Motor neuron (in vitro differentiated cells): ENCODE data around the gene SAC3D1. TPM values are rescaled to one million over a fixed set of nuclear protein-coding genes. Genes with fewer than 3 reads are reported as not detected.
A peak's percentile ranks its signal among the peaks of the same experiment; 100 is the strongest.

Experiments used
- ATAC-seq, 8 experiments: fragments of 200-7000 bp; cut with Tn5 transposase; replicated peaks in 6 of 8; 2 replicates each; pipeline ENCODE4 v1.8.0; 2021; ENCODE audit warnings: mild to moderate bottlenecking in 8 of 8, moderate library complexity in 8 of 8
- H3K27ac ChIP-seq, 2 donors: fragments of 250-450 bp; sonication (Bioruptor Pico); 2 replicates each; pipeline ENCODE4 v1.9.0; 2021; ENCODE audit warnings: antibody characterized with exemption in 2 of 2, mild to moderate bottlenecking in 2 of 2, moderate library complexity in 1 of 2
- H3K4me1 ChIP-seq, 2 donors: fragments of 250-450 bp; sonication (Bioruptor Pico); replicated peaks in 1 of 2; 2 replicates each; pipeline ENCODE4 v1.6.1; 2021; ENCODE audit warnings: antibody characterized with exemption in 2 of 2, mild to moderate bottlenecking in 2 of 2, moderate library complexity in 1 of 2
- H3K4me3 ChIP-seq, 5 donors: fragments of 250-450 bp; sonication (Bioruptor Pico); 2 replicates each; pipeline ENCODE4 v1.9.0; 2021; ENCODE audit warnings: antibody characterized with exemption in 5 of 5, mild to moderate bottlenecking in 5 of 5, moderate library complexity in 4 of 5
- WGBS, 10 experiments: fragments of 450-650 bp; shearing (Covaris generic); methylation state at CpG; one replicate each; pipeline ENCODE4 v1.0.0; 2022; 5-methylcytosine and 5-hydroxymethylcytosine counted together
- in situ Hi-C, 9 experiments: fragments of 400-800 bp; cut with MboI; loops; one replicate each; pipeline ENCODE4 v1.15.0; 2021; ENCODE audit warnings: low sequenced_read_pairs in 9 of 9, low pct_unique_long_range_greater_than_20kb in 2 of 9; ENCODE audit not compliant: unreplicated experiment in 9 of 9
- total RNA-seq, 8 experiments: library from RNA; unstranded; fragments of 300-600 nt; gene quantifications; 2 replicates each; pipeline versions ENCODE4 v1.2.3 to v1.2.4, GENCODE V29; 2022

The SAC3D1 gene
- total RNA-seq, 8 experiments from 2014 or later, result 8.9 to 18.2 (median 11.5) TPM

DNA sequence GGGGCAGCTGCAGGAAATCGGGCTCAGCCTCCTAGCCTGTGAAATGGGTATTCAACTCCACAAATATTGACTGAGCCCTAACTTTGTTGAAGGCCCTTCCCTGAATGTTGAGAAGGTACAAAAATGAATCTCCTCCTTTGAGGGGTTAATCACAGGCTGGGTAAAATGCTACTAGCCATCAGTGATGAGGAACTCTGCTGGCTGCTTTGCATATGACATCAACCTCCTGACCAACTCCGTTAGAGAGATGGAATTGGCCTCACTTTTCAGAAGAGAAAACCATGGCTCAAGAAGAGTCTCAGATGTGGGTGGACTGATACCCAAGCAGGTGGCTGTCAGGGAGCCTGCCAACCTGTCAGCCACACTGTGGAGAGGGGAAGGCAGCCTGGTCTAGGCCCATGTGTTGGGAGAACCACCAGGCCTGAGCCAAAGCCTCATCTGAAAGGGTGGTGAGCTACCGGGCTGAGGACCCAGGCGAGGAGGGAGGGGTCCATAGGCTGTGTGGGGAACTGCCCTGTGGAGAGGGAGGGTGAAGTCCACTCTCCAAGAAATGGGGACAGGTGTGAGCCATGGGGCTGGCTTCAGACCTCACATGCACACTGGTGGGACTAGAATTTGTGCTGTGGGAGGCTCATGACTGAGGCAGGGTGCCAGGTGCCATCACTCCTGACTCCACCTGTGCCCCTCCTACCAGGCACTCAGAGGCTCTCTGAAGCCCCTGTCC lies 31.1 kb downstream of the SAC3D1 start:
- in situ Hi-C loops, result no loop called here
- ATAC-seq, result peak in 1 of 8 experiments; percentile 15
- no peak overlapping the region for H3K27ac ChIP-seq
- WGBS, 10 experiments, result 40 to 79% (median 41%) methylated on average over 1 to 3 of the region's 4 CpGs; no CpG with 5 or more reads in 5 of the 10 experiments
- H3K4me1 ChIP-seq, result peaks cover 1 to 2% of the 10 kb centered on the region in 2 donors
- H3K4me3 ChIP-seq, result no peak overlapping the region

GRCh38 chr11:65072631-65072966 lies 31.6 kb downstream of the SAC3D1 start:
- H3K27ac ChIP-seq, result no peak overlapping the region
- 25 to 33% methylated on average over 1 of the region's 1 CpG; no CpG with 5 or more reads in 8 of the 10 experiments for WGBS, 10 experiments
- peak in 1 of 8 experiments; percentile 37 for ATAC-seq
- in situ Hi-C loops, result no loop called here
- no peak overlapping the region for H3K4me3 ChIP-seq
- no peaks in the 10 kb centered on the region for H3K4me1 ChIP-seq

DNA sequence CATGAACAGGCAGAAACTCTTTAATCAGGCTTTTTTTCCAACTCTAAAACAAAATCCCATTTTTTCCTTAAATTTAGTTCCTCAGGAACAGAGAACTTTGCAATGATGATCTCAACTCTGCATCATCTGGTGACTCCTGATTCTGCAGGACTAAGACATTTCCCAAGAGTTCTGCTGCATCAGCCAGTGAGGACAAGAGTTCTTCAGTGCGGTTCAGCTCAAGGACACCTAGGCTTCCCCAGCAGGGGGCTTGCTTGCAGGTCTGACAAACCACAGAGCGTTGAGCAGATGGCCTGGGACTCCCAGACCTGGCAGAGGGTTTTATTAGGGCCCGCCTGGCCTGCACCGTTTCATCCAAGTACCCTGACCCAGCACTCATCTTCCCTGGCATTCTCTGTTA lies 36.4 kb downstream of the SAC3D1 start:
- WGBS, 10 experiments, result 60 to 100% (median 88%) methylated on average over 1 of the region's 4 CpGs; no CpG with 5 or more reads in 7 of the 10 experiments
- peak in 5 of 8 experiments; percentile 7 to 46 (median 29) for ATAC-seq
- Histone ChIP-seq H3K27ac (no peak overlapping the region), H3K4me3 (no peak overlapping the region), H3K4me1 (no peaks in the 10 kb centered on the region)
- in situ Hi-C loops, result no loop called here

- Histone ChIP-seq H3K4me1 (no peaks in the 10 kb centered on the region), H3K4me3 (no peak overlapping the region), H3K27ac (no peak overlapping the region)
- WGBS, 10 experiments, result 0 to 89% (median 70%) methylated on average over 1 to 3 of the region's 3 CpGs; no CpG with 5 or more reads in 3 of the 10 experiments
- in situ Hi-C loops, result no loop called here
- ATAC-seq, result peak in 7 of 8 experiments; percentile 13 to 87 (median 38)
Measured at GRCh38 chr11:65078151-65078550, 37.1 kb downstream of the SAC3D1 start.

GRCh38 chr11:65078786-65079342 lies 37.9 kb downstream of the SAC3D1 start:
- Histone ChIP-seq H3K27ac (no peak overlapping the region), H3K4me1 (no peaks in the 10 kb centered on the region), H3K4me3 (no peak overlapping the region)
- in situ Hi-C loops, result no loop called here
- 80 to 100% (median 93%) methylated on average over 1 to 4 of the region's 9 CpGs; no CpG with 5 or more reads in 5 of the 10 experiments for WGBS, 10 experiments
- no peak for ATAC-seq

DNA sequence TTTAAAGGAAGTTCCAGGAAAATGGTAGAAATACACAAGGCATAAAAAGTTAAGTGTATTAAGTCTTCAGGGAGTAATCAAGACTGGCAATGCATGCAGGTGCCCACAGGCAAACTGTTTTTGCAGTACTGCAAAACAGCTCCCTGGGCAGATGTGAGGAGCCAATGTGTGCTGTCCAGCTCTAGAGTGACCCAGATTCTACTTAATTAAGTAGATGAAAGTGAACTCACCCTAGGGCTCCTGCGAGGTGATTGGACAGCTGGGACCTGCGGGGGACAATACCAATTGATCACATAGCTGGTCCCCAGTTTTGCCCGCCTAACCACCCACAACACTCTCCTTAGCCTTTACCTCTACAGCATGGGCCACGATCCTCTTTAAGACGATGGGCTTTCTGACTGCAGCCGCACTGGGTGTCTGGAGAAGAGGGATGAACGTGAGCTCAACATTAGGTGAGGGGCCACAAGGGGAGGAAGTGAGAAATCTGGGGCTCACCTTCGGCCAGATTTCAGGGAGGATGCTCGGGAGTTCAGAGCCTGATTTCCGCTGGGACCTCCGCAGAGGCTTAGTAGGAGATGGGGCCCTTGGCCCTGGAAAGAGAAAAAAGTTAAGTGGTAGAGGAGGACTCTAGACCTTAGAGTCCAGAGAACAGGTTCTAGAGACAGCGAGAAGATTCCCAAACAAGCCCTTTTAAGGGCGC lies 42.3 kb downstream of the SAC3D1 start:
- 0 to 25% (median 0%) methylated on average over 2 to 6 of the region's 13 CpGs; no CpG with 5 or more reads in 1 of the 10 experiments for WGBS, 10 experiments
- no peak for ATAC-seq
- peaks cover 8% of the 10 kb centered on the region in 2 donors for H3K4me1 ChIP-seq
- H3K27ac ChIP-seq, result peak overlapping the region in 1 of 2 donors; percentile 98
- in situ Hi-C loops, result no loop called here
- H3K4me3 ChIP-seq, result peak overlapping the region; percentile 64 to 91 (median 82)

DNA sequence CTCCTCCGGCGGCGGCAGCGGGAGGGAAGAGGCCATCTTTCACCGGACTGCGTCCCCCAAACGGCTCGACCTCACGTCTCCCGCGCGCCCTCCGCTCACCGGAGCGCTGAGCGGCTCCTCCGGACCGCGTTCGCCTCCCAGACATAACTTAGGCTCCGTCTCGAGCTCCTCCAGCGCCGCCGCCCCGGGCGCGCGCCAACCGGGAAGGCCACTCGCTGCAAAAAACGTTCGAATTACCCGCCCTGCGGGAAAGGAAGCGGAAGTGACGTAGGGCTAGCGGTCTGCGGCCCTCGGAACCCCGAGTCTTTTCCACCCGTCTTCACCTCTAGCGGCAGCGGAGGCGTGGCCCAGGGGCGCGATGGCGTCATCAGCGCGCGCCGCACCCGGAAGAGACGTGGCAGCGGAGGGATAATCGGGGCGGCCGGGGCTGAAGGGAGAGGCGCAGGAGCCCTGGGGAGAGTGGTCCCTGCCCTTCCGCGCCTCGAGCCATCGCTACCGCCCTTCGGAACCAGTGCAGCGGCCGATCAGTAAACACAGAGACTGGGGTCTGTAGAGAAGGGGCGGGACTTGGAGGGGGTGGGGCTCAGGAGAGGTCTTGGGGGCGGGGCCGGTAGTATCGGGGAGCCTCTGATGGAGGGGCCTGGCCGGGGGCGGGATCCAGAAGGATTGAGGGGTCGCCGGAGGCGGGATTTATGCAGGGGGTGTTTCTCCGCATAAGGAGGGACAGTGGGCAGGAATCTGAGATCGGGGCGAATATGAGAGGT lies 43.0 kb downstream of the SAC3D1 start, which contains the start of the genes CDCA5 and ZFPL1:
TSS of gene CDCA5 (minus strand) at position 207 of the 764 bp plus-strand sequence. CDS start at position 145, 62 bp downstream.
TSS of gene ZFPL1 (plus strand) at position 389 of the 764 bp plus-strand sequence. CDS start 477 bp downstream, outside the sequence.
- Histone ChIP-seq H3K4me3 (peak within 1 kb of the TSS; percentile 64 to 91 (median 82)), H3K4me1 (peaks cover 8% of the 10 kb centered on the region in 2 donors), H3K27ac (peak within 1 kb of the TSS; percentile 95 to 98)
- in situ Hi-C loops, result no loop called here
- WGBS, 10 experiments, result 0 to 4% (median 4%) methylated on average over 4 to 15 of the region's 79 CpGs; no CpG with 5 or more reads in 7 of the 10 experiments
- ATAC-seq, result peak; percentile 88 to 98 (median 94)

DNA sequence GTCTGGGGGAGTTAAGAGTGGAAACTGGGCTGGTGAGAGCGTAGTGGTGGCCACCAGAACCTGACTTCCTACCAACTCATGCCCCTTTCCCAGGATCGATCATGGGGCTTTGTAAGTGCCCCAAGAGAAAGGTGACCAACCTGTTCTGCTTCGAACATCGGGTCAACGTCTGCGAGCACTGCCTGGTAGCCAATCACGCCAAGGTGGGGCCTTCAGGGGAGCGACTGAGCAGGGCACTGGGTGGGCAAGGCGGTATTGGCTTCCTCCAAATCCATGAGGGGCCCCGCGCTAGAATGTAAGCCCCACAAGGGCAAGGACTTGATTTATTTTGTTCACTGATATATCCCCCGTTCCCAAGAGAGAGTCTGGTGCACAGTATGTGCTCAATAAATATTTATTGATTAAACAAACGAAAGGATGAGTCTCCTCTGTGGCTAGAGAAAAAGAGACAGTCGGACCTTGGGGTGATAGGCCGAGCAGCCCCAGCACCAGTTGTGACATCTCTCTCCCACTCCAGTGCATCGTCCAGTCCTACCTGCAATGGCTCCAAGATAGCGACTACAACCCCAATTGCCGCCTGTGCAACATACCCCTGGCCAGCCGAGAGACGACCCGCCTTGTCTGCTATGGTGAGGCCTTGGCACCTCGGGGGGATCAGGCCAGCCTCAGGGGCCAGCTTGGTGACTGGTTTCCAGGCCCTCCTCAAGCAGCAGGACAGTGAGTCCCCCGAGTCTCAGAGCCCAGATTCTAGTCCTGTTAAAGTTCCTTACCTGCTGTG lies 43.8 kb downstream of the SAC3D1 start:
- peak overlapping the region; percentile 64 to 91 (median 82) for H3K4me3 ChIP-seq
- in situ Hi-C loops, result no loop called here
- peaks cover 8% of the 10 kb centered on the region in 2 donors for H3K4me1 ChIP-seq
- 0 to 65% (median 53%) methylated on average over 2 to 12 of the region's 23 CpGs; no CpG with 5 or more reads in 3 of the 10 experiments for WGBS, 10 experiments
- ATAC-seq, result peak in 1 of 8 experiments; percentile 13
- H3K27ac ChIP-seq, result peak overlapping the region; percentile 95 to 98

- no peak for ATAC-seq
- Histone ChIP-seq H3K4me3 (peak overlapping the region in 3 of 5 donors; percentile 82 to 91 (median 82)), H3K4me1 (peaks cover 8% of the 10 kb centered on the region in 2 donors), H3K27ac (no peak overlapping the region)
- WGBS, 10 experiments, result 20 to 96% (median 90%) methylated on average over 1 to 4 of the region's 4 CpGs; no CpG with 5 or more reads in 6 of the 10 experiments
- in situ Hi-C loops, result no loop called here
Measured at GRCh38 chr11:65085446-65085845, 44.4 kb downstream of the SAC3D1 start.

GRCh38 chr11:65086809-65087208 lies 45.8 kb downstream of the SAC3D1 start:
- in situ Hi-C loops, result no loop called here
- Histone ChIP-seq H3K4me3 (no peak overlapping the region), H3K4me1 (peaks cover 8% of the 10 kb centered on the region in 2 donors), H3K27ac (no peak overlapping the region)
- 40 to 100% (median 80%) methylated on average over 1 of the region's 9 CpGs; no CpG with 5 or more reads in 7 of the 10 experiments for WGBS, 10 experiments
- ATAC-seq, result no peak

GRCh38 chr11:65087216-65087615 lies 46.2 kb downstream of the SAC3D1 start:
- Histone ChIP-seq H3K4me1 (peaks cover 8% of the 10 kb centered on the region in 2 donors), H3K27ac (no peak overlapping the region), H3K4me3 (no peak overlapping the region)
- WGBS, 10 experiments, result 80 to 100% (median 93%) methylated on average over 1 to 3 of the region's 11 CpGs; no CpG with 5 or more reads in 7 of the 10 experiments
- in situ Hi-C loops, result no loop called here
- no peak for ATAC-seq

- Histone ChIP-seq H3K27ac (no peak overlapping the region), H3K4me3 (no peak overlapping the region), H3K4me1 (peaks cover 8% of the 10 kb centered on the region in 2 donors)
- in situ Hi-C loops, result no loop called here
- no peak for ATAC-seq
- WGBS, 10 experiments, result 73 to 100% (median 100%) methylated on average over 1 to 6 of the region's 15 CpGs; no CpG with 5 or more reads in 5 of the 10 experiments
Measured at GRCh38 chr11:65087827-65088226, 46.8 kb downstream of the SAC3D1 start.
